ENCODE measurements around the gene CDKN2B.
A peak's percentile ranks its signal among the peaks of the same experiment; 100 is the strongest.

GRCh38 chr9:21994556-21995005, 14.5 kb downstream of the CDKN2B start, which contains the start of gene CDKN2B-AS1:
- TF ChIP-seq, protein P1, sequence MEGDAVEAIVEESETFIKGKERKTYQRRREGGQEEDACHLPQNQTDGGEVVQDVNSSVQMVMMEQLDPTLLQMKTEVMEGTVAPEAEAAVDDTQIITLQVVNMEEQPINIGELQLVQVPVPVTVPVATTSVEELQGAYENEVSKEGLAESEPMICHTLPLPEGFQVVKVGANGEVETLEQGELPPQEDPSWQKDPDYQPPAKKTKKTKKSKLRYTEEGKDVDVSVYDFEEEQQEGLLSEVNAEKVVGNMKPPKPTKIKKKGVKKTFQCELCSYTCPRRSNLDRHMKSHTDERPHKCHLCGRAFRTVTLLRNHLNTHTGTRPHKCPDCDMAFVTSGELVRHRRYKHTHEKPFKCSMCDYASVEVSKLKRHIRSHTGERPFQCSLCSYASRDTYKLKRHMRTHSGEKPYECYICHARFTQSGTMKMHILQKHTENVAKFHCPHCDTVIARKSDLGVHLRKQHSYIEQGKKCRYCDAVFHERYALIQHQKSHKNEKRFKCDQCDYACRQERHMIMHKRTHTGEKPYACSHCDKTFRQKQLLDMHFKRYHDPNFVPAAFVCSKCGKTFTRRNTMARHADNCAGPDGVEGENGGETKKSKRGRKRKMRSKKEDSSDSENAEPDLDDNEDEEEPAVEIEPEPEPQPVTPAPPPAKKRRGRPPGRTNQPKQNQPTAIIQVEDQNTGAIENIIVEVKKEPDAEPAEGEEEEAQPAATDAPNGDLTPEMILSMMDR (IDR thresholded peaks at IDR 0.05), result peak in 1 of 7 experiments; percentile 6
- TF ChIP-seq POLR2A (IDR thresholded peaks at IDR 0.05), result no peak
